NCI-H2196 (cell line): ENCODE data around the gene KRIT1.
"Not testable (repeated sequence)": the region's sequence is repeated elsewhere in the genome, so short reads cannot be mapped to it uniquely, and the experiment has no call there.

Experiments used
- DNase-seq: peaks from one replicate; lab custom pipeline; 2025; ENCODE audit not compliant: unreplicated experiment; lab: John Stamatoyannopoulos, UW

Gene KRIT1

GRCh38 chr7:92250603-92251002 is 4.9 kb upstream of the KRIT1 start:
- no peak for DNase-seq

GRCh38 chr7:92246360-92247101 is 817 bp upstream of the KRIT1 start:
- no peak for DNase-seq

GRCh38 chr7:92244808-92245486 is 767 bp downstream of the KRIT1 start:
- no peak for DNase-seq

- DNase-seq: no peak
Observed at GRCh38 chr7:92242972-92243371, 2.7 kb downstream of the KRIT1 start.

GRCh38 chr7:92230547-92230946 is 15.2 kb downstream of the KRIT1 start:
- no peak for DNase-seq

- DNase-seq: no peak
Observed at GRCh38 chr7:92228742-92229141, 17.0 kb downstream of the KRIT1 start.

GRCh38 chr7:92228100-92228499 is 17.6 kb downstream of the KRIT1 start:
- DNase-seq: no peak

GRCh38 chr7:92226981-92227380 is 18.7 kb downstream of the KRIT1 start:
- no peak for DNase-seq

- no peak for DNase-seq
Observed at GRCh38 chr7:92221766-92222165, 23.9 kb downstream of the KRIT1 start.

GRCh38 chr7:92206672-92207071 is 39.0 kb downstream of the KRIT1 start:
- DNase-seq: no peak

GRCh38 chr7:92205987-92206386 is 39.7 kb downstream of the KRIT1 start:
- DNase-seq: no peak

- DNase-seq: no peak
Observed at GRCh38 chr7:92200791-92201190, 44.9 kb downstream of the KRIT1 start.

GRCh38 chr7:92192326-92192725 is 53.4 kb downstream of the KRIT1 start:
- DNase-seq: no peak

- not testable (repeated sequence) for DNase-seq
Observed at GRCh38 chr7:92189246-92189645, 56.5 kb downstream of the KRIT1 start.

- not testable (repeated sequence) for DNase-seq
Observed at GRCh38 chr7:92184294-92184693, 61.4 kb downstream of the KRIT1 start.

- peak; percentile 92 for DNase-seq
Observed at GRCh38 chr7:92178928-92179924, 66.5 kb downstream of the KRIT1 start, which contains the start of gene LRRD1. Gene LRRD1 (minus strand): TSS chr7:92179142. CDS start chr7:92165202, 13,940 bp downstream.

GRCh38 chr7:92177362-92177761 is 68.4 kb downstream of the KRIT1 start:
- DNase-seq: no peak

- DNase-seq: not testable (repeated sequence)
Observed at GRCh38 chr7:92169529-92169928, 76.2 kb downstream of the KRIT1 start.

- no peak for DNase-seq
Observed at GRCh38 chr7:92161271-92161670, 84.4 kb downstream of the KRIT1 start.

GRCh38 chr7:92158660-92159575 is 86.8 kb downstream of the KRIT1 start:
- DNase-seq: no peak
